Upper lobe of right lung (tissue), 1 donor: Measurements from ENCODE around the gene SNRNP35. TPM values are rescaled to one million over a fixed set of nuclear protein-coding genes. Genes with fewer than 3 reads are reported as not detected.

Experiments
- ATAC-seq: fragments of 200-7000 bp; cut with Tn5 transposase; one replicate; pipeline ENCODE4 v1.9.1; 2020; ENCODE audit warnings: mild to moderate bottlenecking, moderate library complexity
- DNase-seq: peaks from one replicate; pipeline ENCODE4 v3.0.0-alpha.2; 2020
- H3K27ac ChIP-seq: fragments of 200-600 bp; one replicate; pipeline ENCODE4 v1.8.0; 2022
- H3K27me3 ChIP-seq: fragments of 200-600 bp; one replicate; pipeline ENCODE4 v1.8.0; 2022; ENCODE audit warnings: mild to moderate bottlenecking
- H3K36me3 ChIP-seq: fragments of 200-600 bp; one replicate; pipeline ENCODE4 v1.8.0; 2022
- H3K4me1 ChIP-seq: fragments of 200-600 bp; one replicate; pipeline ENCODE4 v1.8.0; 2022
- H3K4me3 ChIP-seq: fragments of 200-600 bp; one replicate; pipeline ENCODE4 v1.8.0; 2022; ENCODE audit warnings: mild to moderate bottlenecking
- H3K9me3 ChIP-seq: fragments of 200-600 bp; one replicate; pipeline ENCODE4 v1.8.0; 2022
- intact Hi-C: fragments of 100-400 bp; cut with DNase I; formaldehyde crosslinking; loops from one replicate; pipeline ENCODE4 v1.11.0; 2022
- total RNA-seq: library from RNA; stranded (reverse); fragmentation: NEBNext Ultra II Directional; extraction: Animal tissue kit (Norgen Biotek cat#: 25700); gene quantifications from one replicate; pipeline ENCODE4 v1.2.1, GENCODE V29; 2021
- TF ChIP-seq, protein P1 (sequence below): fragments of 200-600 bp; IDR thresholded peaks from one replicate; pipeline ENCODE4 v1.8.0; 2022; ENCODE audit warnings: antibody characterized with exemption
- donor health status: DM: no; HTN: yes; CAD: no; lungs with severe emphysema.

SNRNP35 gene
- total RNA-seq, 1 donor from 2014 or later = 20.4 TPM

DNA sequence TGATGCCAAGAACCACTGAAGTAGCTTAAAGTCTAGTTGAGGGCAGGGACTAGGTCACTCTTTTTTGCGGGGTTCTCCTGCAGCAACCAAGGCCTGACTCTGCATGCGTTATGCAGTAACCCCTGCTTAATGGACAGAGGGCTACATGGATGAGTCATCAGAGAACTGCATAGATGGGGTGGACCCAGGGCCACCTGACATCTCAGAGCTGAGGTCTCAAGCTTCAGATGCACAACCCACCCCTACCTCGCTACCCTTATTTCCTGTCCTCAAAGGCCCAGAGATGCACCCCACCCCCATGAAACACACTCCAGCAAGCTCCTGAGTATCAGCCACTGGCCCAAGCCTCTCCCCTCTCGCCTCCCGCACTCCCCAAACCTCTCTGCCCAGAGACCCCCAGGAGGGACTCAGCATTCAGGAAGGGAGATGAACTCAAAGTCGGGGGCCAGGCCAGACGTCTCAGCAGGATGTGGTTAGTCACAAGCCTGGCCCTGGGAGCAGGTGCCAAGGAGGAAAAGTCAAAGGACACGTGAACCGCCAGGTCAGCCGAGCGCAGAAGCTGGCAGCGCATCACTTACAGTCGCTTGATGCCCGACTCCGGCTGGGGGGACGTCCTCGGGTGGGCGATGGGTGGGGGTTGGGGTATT, 25.8 kb downstream of the SNRNP35 start:
- no peak overlapping the region for H3K27ac ChIP-seq
- peaks cover 10% of the 10 kb centered on the region for H3K36me3 ChIP-seq
- TF ChIP-seq, protein P1, sequence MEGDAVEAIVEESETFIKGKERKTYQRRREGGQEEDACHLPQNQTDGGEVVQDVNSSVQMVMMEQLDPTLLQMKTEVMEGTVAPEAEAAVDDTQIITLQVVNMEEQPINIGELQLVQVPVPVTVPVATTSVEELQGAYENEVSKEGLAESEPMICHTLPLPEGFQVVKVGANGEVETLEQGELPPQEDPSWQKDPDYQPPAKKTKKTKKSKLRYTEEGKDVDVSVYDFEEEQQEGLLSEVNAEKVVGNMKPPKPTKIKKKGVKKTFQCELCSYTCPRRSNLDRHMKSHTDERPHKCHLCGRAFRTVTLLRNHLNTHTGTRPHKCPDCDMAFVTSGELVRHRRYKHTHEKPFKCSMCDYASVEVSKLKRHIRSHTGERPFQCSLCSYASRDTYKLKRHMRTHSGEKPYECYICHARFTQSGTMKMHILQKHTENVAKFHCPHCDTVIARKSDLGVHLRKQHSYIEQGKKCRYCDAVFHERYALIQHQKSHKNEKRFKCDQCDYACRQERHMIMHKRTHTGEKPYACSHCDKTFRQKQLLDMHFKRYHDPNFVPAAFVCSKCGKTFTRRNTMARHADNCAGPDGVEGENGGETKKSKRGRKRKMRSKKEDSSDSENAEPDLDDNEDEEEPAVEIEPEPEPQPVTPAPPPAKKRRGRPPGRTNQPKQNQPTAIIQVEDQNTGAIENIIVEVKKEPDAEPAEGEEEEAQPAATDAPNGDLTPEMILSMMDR = no peak
- no peaks in the 10 kb centered on the region for H3K27me3 ChIP-seq
- H3K4me3 ChIP-seq = no peak overlapping the region
- H3K4me1 ChIP-seq = no peaks in the 10 kb centered on the region
- no peak for DNase-seq
- H3K9me3 ChIP-seq = no peaks in the 10 kb centered on the region
- no peak for ATAC-seq
- intact Hi-C loops = no loop called here

DNA sequence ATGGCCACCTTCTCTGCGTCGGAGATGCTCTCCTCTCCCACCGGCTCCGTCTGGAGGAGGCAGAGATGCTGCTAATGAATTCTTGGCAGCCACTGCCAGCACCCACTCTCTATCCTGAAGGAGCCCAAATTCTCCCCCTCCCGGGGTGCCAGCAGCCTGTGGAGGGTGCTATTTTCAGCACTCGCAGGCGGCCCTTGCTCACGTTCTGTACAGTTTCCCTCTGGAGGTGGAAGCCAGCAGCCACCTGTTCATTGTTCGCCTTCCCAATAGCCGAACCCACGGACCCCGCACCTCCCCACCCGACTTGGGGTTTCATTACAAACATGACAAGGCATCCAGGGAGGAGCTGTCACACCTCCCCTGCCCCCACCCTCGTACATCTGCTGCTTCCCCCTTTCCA, 27.8 kb downstream of the SNRNP35 start:
- intact Hi-C loops = no loop called here
- Histone ChIP-seq H3K4me1 (no peaks in the 10 kb centered on the region), H3K27me3 (no peaks in the 10 kb centered on the region), H3K4me3 (no peak overlapping the region), H3K36me3 (peaks cover 10% of the 10 kb centered on the region), H3K27ac (no peak overlapping the region), H3K9me3 (no peaks in the 10 kb centered on the region)
- no peak for DNase-seq
- ATAC-seq = no peak
- TF ChIP-seq, protein P1 = no peak

GRCh38 chr12:123487428-123487827, 29.5 kb downstream of the SNRNP35 start:
- DNase-seq = no peak
- Histone ChIP-seq H3K4me3 (no peak overlapping the region), H3K27ac (no peak overlapping the region), H3K27me3 (no peaks in the 10 kb centered on the region), H3K36me3 (peaks cover 10% of the 10 kb centered on the region), H3K9me3 (no peaks in the 10 kb centered on the region), H3K4me1 (no peaks in the 10 kb centered on the region)
- TF ChIP-seq, protein P1 = no peak
- no peak for ATAC-seq
- intact Hi-C loops = no loop called here

DNA sequence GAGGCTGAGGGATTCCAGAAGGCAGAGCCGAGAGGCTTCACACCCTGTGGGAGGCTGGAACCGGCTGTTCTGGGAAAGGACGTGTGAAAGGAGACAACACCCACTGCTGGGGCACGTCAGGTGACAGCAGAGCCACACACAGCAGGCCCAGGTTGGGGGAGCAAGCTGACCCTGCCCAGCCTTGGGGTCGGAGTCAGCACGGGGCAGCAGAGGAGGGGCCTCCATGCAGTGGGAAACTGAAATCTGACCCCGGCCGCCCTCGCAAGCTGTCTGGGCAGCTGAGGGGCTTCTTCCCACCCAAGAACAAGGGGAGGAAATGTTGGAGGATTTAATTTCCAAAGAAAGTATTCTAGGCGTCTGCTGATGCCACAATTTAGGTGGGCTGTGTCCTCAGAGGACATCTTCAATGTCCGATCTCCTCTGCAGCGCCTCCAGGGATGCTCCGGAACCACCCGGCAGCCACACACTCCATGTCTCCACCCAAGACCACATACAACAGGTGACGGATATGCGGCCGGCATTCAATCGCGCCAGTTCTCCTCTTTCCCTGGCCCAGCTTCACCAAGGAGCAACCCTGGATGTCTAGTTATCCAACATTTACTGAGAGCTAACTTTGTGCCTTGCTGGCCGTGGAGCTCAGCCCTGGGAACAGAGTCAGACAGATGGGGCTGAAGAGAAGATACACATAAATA, 30.7 kb downstream of the SNRNP35 start:
- Histone ChIP-seq H3K27me3 (no peaks in the 10 kb centered on the region), H3K4me1 (no peaks in the 10 kb centered on the region), H3K36me3 (peaks cover 4% of the 10 kb centered on the region), H3K4me3 (no peak overlapping the region), H3K9me3 (no peaks in the 10 kb centered on the region), H3K27ac (no peak overlapping the region)
- peak; percentile 12 for ATAC-seq
- DNase-seq = no peak
- intact Hi-C loops = no loop called here
- TF ChIP-seq, protein P1 = no peak

- intact Hi-C loops = no loop called here
Measured at GRCh38 chr12:123489580-123489979, 31.6 kb downstream of the SNRNP35 start.

More at GRCh38 chr12:123489580-123489979, 31.6 kb downstream of the SNRNP35 start:
- H3K4me3 ChIP-seq = no peak overlapping the region
- no peaks in the 10 kb centered on the region for H3K4me1 ChIP-seq
- no peaks in the 10 kb centered on the region for H3K9me3 ChIP-seq
- H3K36me3 ChIP-seq = no peaks in the 10 kb centered on the region
- no peak for ATAC-seq
- TF ChIP-seq, protein P1 = no peak
- no peak overlapping the region for H3K27ac ChIP-seq
- no peak for DNase-seq
- no peaks in the 10 kb centered on the region for H3K27me3 ChIP-seq
